Loucy (cell line): ENCODE data around the gene KCNMA1.

Source experiments
- EZH2phosphoT487 ChIP-seq: fragments of 200-600 bp; IDR thresholded peaks from 2 replicates; pipeline ENCODE4 v1.6.1; 2018; ENCODE audit warnings: antibody characterized with exemption, mild to moderate bottlenecking, moderate library complexity, borderline replicate concordance
- TF ChIP-seq, protein P1 (sequence below): fragments of 200-600 bp; sonication (generic); conservative IDR thresholded peaks from 2 replicates; pipeline ENCODE4 v1.5.1; 2014; ENCODE audit warnings: mild to moderate bottlenecking, antibody characterized with exemption, low read length

DNA sequence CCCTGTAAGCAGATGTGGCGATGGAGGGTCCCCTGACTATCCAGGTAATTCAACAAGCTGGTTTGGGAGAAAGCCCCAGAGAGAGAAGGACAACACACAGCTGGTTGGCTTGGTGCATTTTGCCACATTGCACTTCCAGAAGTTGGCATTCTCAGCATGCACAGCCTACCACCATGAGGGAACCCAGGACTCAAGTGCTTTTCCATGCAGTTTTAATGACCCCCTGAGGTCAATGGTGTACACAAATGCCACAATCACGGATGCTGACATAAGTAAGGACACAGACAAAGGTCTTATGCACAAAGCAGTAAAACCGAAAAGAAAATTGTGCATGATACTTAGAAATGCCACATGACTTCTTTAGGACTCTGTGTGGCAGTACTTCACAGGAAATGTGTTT, 645.1 kb downstream of the KCNMA1 start:
- TF ChIP-seq, protein P1, sequence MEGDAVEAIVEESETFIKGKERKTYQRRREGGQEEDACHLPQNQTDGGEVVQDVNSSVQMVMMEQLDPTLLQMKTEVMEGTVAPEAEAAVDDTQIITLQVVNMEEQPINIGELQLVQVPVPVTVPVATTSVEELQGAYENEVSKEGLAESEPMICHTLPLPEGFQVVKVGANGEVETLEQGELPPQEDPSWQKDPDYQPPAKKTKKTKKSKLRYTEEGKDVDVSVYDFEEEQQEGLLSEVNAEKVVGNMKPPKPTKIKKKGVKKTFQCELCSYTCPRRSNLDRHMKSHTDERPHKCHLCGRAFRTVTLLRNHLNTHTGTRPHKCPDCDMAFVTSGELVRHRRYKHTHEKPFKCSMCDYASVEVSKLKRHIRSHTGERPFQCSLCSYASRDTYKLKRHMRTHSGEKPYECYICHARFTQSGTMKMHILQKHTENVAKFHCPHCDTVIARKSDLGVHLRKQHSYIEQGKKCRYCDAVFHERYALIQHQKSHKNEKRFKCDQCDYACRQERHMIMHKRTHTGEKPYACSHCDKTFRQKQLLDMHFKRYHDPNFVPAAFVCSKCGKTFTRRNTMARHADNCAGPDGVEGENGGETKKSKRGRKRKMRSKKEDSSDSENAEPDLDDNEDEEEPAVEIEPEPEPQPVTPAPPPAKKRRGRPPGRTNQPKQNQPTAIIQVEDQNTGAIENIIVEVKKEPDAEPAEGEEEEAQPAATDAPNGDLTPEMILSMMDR, result peak; percentile 25
- TF ChIP-seq EZH2phosphoT487, result no peak
